Astrocyte (in vitro differentiated cells and primary cell): Measurements from ENCODE around the gene YEATS4.

ENCODE experiments used
- EZH2 ChIP-seq: IDR thresholded peaks from 2 replicates; pipeline ENCODE4 v1.6.1; 2012; ENCODE audit warnings: mild to moderate bottlenecking, low read length, inconsistent platforms; ENCODE audit not compliant: insufficient read depth
- TF ChIP-seq, protein P1 (sequence below): IDR thresholded peaks from 2 replicates; pipeline ENCODE4 v1.5.1; 2011; ENCODE audit warnings: low read depth, mild to moderate bottlenecking, inconsistent platforms, low read length, moderate library complexity; ENCODE audit not compliant: insufficient read depth

DNA sequence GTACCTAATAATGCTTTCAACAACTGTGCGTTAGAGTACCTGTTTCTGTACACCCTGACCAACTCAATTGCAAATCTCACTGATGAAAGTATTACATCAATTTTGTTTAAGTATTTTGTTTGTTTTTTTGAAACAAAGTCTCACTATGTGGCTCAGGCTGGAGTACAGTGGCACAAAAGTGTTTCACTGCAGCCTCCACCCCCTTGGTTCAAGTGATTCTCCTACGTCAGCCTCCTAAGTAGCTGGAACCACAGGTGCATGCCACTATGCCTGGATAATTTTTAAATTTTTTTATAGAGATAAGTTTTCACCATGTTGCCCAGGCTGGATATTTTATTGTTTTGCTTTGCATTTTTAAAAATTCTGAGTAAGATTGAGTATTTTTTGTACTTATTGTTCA, 46.7 kb downstream of the YEATS4 start:
- TF ChIP-seq, protein P1, sequence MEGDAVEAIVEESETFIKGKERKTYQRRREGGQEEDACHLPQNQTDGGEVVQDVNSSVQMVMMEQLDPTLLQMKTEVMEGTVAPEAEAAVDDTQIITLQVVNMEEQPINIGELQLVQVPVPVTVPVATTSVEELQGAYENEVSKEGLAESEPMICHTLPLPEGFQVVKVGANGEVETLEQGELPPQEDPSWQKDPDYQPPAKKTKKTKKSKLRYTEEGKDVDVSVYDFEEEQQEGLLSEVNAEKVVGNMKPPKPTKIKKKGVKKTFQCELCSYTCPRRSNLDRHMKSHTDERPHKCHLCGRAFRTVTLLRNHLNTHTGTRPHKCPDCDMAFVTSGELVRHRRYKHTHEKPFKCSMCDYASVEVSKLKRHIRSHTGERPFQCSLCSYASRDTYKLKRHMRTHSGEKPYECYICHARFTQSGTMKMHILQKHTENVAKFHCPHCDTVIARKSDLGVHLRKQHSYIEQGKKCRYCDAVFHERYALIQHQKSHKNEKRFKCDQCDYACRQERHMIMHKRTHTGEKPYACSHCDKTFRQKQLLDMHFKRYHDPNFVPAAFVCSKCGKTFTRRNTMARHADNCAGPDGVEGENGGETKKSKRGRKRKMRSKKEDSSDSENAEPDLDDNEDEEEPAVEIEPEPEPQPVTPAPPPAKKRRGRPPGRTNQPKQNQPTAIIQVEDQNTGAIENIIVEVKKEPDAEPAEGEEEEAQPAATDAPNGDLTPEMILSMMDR, result no peak
- TF ChIP-seq EZH2, result no peak
